IPS-NIHi11 (cell line): Measurements from ENCODE around the gene FYB1.

ENCODE experiments used
- DNase-seq: peaks from one replicate; pipeline ENCODE4 v3.0.0; 2012; ENCODE audit warnings: mixed read lengths, low spot score

FYB1 gene

GRCh38 chr5:39118638-39119037, 100.7 kb downstream of the FYB1 start:
- no peak for DNase-seq

- DNase-seq: no peak
Measured at GRCh38 chr5:39117401-39117800, 102.0 kb downstream of the FYB1 start.

GRCh38 chr5:39116344-39117170, 102.8 kb downstream of the FYB1 start:
- no peak for DNase-seq

- DNase-seq: no peak
Measured at GRCh38 chr5:39115644-39116343, 103.6 kb downstream of the FYB1 start.

- no peak for DNase-seq
Measured at GRCh38 chr5:39114155-39114554, 105.2 kb downstream of the FYB1 start.

- no peak for DNase-seq
Measured at GRCh38 chr5:39113354-39113953, 105.9 kb downstream of the FYB1 start.

- no peak for DNase-seq
Measured at GRCh38 chr5:39109606-39110005, 109.8 kb downstream of the FYB1 start.

GRCh38 chr5:39108987-39109386, 110.4 kb downstream of the FYB1 start:
- no peak for DNase-seq

GRCh38 chr5:39107350-39107749, 112.0 kb downstream of the FYB1 start:
- no peak for DNase-seq

GRCh38 chr5:39106322-39106721, 113.0 kb downstream of the FYB1 start:
- DNase-seq: no peak

- DNase-seq: no peak
Measured at GRCh38 chr5:39104221-39104620, 115.1 kb downstream of the FYB1 start.

- no peak for DNase-seq
Measured at GRCh38 chr5:39102684-39103155, 116.6 kb downstream of the FYB1 start.

GRCh38 chr5:39100851-39101396, 118.4 kb downstream of the FYB1 start:
- no peak for DNase-seq

GRCh38 chr5:39100301-39100850, 119.0 kb downstream of the FYB1 start:
- DNase-seq: no peak

- no peak for DNase-seq
Measured at GRCh38 chr5:39099831-39100230, 119.5 kb downstream of the FYB1 start.

GRCh38 chr5:39093352-39093751, 126.0 kb downstream of the FYB1 start:
- DNase-seq: no peak

GRCh38 chr5:39092581-39093351, 126.6 kb downstream of the FYB1 start:
- no peak for DNase-seq

- no peak for DNase-seq
Measured at GRCh38 chr5:39091940-39092580, 127.3 kb downstream of the FYB1 start.

- DNase-seq: no peak
Measured at GRCh38 chr5:39083968-39084367, 135.4 kb downstream of the FYB1 start.

- DNase-seq: no peak
Measured at GRCh38 chr5:39082995-39083394, 136.4 kb downstream of the FYB1 start.

GRCh38 chr5:39080597-39081204, 138.7 kb downstream of the FYB1 start:
- peak; percentile 76 for DNase-seq
